Measurements from ENCODE around the gene CAMK2D.

- TF ChIP-seq, protein P1, sequence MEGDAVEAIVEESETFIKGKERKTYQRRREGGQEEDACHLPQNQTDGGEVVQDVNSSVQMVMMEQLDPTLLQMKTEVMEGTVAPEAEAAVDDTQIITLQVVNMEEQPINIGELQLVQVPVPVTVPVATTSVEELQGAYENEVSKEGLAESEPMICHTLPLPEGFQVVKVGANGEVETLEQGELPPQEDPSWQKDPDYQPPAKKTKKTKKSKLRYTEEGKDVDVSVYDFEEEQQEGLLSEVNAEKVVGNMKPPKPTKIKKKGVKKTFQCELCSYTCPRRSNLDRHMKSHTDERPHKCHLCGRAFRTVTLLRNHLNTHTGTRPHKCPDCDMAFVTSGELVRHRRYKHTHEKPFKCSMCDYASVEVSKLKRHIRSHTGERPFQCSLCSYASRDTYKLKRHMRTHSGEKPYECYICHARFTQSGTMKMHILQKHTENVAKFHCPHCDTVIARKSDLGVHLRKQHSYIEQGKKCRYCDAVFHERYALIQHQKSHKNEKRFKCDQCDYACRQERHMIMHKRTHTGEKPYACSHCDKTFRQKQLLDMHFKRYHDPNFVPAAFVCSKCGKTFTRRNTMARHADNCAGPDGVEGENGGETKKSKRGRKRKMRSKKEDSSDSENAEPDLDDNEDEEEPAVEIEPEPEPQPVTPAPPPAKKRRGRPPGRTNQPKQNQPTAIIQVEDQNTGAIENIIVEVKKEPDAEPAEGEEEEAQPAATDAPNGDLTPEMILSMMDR (IDR thresholded peaks at IDR 0.05) = no peak
- TF ChIP-seq POLR2A (IDR thresholded peaks at IDR 0.05) = no peak
Measured at GRCh38 chr4:113420938-113421337, 340.6 kb downstream of the CAMK2D start.
